Cortex of kidney (tissue), 1 donor: ENCODE measurements around the gene RBM22.

Experiments used
- DNase-seq: peaks from one replicate; lab custom pipeline; 2025; lab: John Stamatoyannopoulos, UW

Gene RBM22

DNA sequence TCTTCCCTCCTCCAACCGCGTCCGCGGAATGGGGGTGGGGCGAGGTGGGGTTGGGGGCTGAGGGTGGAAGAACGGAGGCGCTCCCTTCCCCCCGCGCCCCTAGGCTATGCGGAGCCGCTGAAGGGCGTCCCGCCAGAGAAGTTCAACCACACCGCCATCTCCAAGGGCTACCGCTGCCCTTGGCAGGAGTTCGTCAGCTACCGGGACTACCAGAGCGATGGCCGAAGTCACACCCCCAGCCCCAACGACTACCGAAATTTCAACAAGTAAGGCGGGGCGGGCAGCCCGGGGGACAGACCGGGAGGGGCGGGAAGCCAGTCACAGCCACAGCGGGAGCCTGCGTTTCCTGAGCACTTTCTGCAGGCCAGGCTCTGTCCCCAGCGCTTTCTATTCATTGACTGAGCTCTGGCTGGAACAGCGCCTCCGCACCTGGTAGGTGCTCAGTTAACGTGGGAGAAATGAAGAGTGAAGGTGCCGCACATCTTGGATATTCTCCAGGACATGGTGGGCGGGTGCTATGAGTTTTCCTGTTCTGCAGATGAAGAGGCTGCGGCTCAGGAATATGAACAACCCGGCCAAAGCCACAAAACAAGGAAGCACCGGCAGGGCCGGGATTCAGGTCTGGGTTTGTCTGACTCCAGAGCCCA, 28.5 kb downstream of the RBM22 start:
- DNase-seq = no peak

DNA sequence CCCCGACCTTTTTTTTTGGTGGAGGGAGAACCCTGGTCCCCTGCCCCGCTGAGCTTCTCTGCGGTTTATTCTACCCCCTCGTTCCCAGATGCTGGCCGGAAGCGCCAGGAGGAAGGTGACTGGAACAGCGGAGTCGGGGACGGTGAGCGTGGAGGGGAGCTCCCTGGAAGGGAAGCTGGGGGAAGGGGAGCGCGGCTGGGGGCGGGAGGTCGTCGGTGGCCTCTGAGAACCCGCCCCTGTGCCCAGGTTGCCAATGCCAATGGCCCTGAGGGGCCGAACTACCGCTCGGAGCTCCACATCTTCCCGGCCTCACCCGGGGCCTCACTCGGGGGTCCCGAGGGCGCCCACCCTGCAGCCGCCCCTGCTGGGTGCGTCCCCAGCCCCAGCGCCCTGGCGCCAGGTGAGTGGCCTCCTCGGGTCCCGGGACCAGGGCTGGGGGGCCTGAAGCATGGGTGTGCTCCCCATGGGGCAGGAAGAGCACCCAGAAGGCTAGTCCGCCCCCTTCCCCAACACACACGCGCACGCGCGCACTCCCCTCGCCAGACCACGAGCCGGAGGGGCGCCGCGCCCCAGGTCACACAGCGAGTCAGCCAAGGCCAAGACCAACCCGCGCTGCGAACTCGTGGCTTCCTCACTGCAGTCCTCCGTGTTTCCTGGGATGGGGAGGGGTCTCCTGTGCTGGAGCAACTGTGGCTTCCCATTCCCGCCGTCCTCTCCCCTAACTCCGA, 29.2 kb downstream of the RBM22 start:
- DNase-seq = no peak

DNA sequence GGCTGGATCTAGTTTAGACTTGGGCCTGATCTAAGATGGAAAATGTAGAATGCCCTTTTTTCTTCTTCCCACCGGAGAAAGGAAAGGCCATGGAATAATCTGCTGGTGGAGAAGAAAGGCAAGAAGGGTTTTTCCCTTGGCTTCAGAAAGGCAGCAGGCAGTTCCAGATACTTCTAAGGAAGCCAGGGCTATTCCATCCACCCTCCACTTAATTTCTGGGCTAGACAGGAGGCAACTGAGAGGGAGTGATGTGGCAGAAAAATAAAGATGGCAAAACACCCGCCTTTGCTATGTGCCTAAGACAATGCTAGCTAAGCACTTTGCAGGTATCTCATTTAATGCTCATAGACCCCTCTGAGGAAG, 29.9 kb downstream of the RBM22 start:
- DNase-seq = no peak

DNA sequence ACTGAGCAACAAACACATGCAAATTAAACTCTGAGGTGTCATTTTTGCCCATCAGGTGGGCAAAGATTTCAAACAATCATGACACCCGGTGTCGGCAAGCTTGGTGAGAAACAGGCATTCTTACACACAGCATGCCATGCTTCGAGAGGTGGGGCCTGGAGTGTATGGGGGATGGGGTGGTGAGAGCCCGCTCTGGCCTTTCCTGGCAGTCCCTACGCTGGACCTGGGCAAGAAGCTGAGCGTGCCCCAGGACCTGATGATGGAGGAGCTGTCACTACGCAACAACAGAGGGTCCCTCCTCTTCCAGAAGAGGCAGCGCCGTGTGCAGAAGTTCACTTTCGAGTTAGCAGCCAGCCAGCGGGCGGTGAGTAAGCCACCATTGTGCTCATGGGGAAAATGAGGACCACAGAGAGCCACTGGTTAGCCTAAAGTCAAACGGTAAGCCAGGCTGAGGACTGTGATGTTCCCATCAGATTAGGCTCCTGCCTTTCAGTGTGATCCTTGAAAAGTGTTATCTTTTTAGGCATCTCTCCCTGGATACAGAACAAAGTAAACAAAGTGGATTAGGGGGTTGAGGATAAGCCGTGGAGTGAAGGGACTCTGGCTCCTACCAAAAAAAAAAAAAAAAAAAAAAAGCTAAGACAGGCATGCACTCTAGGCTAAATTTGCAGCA, 30.5 kb downstream of the RBM22 start:
- DNase-seq = no peak

DNA sequence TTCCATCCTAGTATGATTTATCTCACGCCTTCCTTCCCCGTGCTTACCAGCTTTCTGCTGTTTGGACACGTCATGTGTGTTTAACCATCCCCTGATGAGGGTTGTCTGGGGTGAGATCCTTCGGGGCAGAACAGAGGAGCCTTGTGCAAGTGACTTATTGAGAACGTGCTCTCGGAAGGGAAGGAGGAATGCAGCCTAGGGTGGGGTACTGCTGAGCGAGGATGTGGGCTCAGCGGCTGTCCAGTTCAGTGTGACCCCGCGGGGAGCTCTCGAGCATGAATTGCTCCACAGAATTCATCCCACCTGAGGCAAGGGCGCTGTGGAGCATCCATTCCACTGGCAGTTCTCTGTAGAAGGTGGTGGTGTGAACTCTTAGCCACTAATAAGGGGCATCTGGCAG, 35.8 kb downstream of the RBM22 start:
- DNase-seq = no peak

DNA sequence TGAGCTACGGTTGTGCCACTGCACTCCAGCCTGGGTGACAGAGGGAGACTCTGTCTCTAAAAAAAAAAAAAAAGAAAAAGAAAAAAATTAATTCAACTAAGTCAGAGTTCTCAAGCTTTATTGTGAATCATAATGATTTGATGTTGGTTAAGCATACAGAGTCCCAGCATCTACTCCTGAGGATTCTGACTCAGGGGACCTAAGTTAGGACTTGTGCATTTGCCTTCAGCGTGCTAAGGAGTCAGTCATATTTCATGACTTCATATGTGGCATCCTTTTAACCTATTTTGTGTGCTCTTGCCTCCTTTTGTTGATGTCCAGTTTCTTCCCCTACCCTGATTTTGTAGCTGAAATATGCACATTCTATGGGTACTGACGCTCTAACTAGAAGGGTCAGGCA, 36.9 kb downstream of the RBM22 start:
- no peak for DNase-seq

DNA sequence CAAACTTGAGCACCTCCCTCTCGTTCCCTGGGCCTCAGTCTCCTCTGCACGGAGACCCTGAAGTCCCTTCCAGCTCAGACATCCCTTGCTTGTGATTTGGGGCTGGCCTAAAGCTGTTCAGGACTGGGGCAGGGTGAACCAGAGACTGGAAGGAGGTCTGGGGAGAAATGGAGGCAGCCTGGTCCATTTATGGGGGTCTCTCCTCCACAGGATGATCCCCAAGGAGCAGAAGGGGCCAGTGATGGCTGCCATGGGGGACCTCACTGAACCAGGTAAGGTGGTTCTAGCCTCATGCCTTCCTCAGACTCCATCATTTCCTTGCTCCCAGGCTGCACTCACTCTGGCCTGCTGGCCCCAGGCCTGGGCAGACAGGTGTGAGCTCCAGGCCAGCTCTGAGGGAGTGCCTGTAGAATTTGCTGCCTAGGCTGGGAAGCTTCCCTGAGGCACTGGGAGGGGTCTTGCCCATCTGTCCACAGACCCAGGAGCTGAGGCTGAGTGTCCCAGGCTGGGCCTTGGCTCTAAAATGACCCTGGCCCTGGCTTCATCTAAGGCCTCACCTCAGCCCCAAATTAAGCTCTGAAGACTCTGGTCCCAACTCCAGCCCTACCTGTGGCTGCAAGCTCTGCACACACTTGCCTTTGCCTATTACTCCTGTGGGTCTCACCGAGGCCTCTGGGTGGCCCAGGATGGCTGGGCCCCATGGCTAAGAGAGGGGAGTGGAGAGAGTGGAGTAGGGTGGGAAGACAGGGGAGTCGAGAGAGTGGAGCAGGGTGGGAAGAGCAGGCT, 37.9 kb downstream of the RBM22 start:
- DNase-seq = no peak

DNA sequence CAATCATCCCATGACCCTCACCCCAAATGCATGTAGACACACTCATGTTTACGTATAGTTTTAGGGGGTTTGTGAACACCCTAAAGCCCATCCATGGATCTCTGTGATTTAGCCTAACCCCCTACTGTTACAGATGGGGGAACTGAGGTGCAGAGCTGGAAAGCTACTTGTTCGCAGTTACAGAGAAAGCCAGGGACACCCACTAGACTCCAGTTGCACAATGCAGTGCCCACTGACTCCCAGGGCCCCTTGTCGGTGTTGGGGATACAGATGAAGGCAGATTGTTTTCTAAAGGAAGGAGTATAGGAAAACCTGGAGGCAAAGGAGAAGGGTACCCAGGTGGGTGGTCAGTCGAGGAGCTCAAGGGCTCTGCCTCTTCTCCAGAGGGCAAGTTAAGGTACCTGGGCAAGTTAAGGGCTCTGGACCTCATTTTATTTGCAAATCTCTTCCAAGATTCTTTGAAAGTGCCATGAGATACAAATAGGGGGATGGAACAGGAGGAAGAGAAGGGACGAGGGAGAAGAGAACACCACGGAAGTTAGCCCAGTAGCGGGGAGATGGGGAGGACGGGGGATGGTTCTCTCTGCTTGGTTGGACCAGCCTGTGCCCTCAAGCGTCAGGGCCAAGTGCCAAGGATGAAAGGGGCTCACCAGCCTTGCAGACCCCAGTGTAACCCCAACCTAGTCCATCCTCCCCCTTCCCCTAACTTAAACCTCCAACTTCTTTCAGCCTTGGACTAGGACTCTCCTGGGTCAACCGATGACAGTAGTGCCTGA, 38.9 kb downstream of the RBM22 start:
- DNase-seq = no peak

DNA sequence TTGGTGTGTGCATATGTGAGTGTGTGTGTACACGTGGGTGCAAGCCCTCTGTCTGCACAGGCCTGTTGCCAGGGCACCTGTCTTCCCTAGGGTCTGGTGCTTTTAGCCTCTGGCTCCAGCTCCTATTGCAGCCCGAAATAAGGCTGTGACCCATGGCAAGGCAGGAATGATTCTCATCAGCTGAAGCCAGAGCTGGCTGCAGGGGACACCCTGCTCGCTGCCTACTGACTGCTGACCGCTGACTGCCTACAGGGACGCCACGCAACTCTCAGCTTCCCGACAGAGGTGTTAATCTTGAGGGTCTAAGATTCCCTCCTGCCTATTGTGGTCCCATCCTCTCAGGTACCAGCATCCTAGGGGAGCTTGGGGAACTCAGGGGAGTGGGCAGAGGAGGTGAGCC, 39.8 kb downstream of the RBM22 start, which contains the start of gene MYOZ3:
Gene MYOZ3 (plus strand): TSS at position 166 of the 400 bp plus-strand sequence. CDS start 1,691 bp downstream, outside the sequence.
- no peak for DNase-seq

DNA sequence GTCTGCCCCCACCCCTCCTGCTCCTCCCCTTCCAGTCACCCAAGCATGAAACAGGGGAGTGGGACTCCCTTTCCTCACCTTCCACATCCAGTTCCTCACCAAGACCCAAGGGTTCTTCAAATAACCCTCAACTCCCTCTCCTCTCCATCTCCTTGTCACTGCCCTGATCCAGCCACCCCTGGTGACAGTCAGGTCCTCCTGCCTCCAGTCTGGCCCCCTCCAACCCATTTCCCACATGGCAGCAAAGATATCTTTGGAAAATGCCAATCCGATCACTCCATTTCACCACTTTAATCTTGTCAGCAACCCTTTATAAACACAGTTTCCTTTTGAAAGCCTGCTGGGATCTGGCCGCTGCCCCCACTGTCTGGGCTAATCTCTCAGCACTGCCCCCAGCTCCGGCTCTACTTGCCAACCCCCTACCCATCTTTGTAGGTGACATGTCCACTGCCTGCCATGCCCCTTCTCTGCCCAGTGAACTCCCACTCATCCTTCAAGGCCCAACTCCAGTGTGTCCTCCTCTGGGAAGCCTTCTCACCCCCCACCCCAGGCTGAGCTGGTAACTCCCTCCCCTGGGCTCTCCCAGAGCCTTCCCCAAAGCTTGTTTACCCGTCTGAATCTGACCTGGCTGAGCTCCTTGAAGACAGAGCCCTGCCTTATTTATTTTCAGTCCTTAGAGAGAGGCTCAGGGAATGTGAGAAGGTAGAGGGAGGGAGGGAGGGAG, 40.6 kb downstream of the RBM22 start:
- DNase-seq = no peak

DNA sequence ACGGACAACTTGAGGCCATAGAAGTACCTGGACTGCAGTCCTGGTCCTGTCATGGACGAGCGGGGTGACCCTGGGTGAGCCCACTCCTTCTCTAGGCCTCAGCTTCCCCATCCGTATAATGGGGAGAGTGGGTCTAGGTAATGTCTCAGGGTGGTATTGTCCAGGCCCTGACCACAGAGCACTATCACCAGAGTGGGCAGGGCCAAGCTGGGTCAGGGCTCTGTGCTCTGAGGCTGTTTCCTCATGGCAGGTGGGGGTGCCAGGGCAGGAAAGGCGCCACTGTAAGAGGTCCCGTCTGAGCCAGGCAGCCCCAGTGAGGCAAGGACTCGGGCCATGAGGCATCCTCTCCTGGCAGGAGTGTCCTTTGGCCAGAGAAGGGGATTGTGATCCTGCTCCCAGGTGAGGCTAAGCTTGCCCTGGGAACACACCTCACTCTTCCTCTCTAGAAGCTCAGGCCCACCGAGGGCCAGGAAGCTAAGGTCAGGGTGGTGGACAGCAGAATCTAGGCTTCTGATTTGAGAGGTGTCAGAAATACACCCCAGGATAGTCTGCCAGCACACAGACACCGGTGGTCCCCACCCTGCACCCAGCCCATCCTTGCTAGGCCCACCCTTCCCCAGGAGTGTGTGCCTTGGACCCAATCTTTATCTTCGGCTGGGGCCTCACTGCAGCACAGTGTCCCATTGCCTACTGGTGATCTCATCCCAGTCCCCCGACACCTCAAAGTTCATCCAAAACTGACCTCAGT, 41.3 kb downstream of the RBM22 start:
- no peak for DNase-seq

DNA sequence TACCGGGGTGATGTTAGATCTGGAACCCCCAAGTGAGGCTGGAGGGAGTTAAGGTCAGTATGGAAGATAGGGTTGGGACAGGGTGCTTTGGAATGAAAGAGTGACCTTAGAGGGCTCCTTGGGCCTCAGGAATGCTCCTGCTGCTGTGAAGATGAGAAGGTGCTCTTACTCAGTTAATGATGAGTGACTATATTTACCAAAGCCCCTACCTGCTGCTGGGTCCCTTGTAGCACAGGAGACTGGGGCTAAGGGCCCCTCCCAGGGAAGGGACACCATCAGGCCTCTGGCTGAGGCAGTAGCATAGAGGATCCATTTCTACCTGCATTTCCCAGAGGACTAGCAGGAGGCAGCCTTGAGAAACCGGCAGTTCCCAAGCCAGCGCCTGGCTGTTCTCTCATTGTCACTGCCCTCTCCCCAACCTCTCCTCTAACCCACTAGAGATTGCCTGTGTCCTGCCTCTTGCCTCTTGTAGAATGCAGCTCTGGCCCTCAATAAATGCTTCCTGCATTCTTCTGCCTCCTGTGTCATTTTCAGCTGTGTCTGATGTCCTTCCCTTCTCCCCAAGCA, 42.1 kb downstream of the RBM22 start:
- DNase-seq = no peak

DNA sequence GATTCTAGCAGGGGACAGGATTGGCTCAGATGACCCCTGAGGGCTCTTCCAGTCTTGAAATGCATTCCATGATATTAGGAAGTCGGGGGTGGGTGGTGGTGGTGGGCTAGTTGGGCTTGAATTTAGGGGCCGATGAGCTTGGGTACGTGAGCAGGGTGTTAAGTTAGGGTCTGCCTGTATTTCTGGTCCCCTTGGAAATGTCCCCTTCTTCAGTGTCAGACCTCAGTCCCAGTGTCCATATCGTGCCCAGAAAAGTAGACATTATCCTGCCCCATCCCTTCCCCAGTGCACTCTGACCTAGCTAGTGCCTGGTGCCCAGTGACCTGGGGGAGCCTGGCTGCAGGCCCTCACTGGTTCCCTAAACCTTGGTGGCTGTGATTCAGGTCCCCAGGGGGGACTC, 42.7 kb downstream of the RBM22 start:
- DNase-seq = no peak

DNA sequence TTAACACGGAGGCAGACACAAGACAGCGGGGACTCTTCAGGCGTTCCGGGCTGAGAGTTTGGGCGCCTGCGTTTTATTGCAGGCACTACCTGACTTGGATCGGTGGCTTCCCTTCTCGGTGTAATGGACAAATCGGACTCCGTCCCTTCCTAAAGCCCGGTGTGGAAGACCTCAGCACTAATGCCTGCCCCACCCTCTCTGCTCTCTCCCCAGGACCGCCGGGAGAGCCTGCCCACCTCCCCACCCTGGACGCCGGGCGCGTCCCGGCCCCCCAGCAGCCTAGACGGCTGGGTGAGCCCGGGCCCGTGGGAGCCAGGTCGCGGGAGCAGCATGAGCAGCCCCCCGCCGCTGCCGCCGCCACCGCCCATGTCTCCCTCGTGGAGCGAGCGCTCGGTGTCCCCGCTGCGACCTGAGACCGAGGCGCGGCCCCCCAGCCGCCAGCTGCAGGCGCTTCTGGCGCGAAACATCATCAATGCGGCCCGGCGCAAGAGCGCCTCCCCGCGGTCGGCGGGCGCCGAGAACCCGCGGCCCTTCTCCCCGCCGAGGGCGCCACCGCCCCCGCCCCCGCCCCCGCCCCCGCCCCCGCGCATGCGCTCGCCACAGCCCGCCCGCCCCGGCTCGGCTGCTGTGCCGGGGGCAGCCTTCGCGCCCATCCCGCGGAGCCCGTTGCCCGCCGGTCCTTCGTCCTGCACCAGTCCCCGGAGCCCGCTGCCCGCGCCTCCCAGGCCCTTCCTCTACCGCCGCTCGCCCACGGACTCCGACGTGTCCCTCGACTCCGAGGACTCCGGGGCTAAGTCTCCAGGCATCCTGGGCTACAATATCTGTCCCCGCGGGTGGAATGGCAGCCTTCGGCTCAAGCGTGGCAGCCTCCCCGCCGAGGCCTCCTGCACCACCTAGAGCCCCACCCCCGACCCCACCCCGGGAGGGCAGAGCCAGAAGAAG, 44.4 kb downstream of the RBM22 start:
- DNase-seq = no peak

DNA sequence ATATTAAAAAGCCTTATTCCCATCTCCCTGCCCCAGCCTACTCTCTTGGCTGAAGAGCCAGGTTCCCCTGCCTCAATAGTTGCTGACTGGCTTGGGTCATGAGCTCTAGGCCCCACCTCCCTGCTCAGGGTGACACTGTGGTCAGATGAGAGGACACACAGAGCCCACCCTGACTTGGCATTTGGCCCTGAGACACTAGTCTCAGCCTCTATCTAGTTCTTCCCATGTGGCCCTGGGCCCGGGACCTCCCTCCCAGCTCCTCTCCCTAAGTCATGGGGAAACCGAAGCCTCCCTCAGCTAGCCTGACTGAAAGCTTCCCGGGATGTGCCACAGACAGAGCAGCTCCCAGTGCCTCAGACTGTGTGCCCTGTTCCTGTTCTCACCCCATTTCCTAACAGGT, 45.6 kb downstream of the RBM22 start:
- DNase-seq = no peak

DNA sequence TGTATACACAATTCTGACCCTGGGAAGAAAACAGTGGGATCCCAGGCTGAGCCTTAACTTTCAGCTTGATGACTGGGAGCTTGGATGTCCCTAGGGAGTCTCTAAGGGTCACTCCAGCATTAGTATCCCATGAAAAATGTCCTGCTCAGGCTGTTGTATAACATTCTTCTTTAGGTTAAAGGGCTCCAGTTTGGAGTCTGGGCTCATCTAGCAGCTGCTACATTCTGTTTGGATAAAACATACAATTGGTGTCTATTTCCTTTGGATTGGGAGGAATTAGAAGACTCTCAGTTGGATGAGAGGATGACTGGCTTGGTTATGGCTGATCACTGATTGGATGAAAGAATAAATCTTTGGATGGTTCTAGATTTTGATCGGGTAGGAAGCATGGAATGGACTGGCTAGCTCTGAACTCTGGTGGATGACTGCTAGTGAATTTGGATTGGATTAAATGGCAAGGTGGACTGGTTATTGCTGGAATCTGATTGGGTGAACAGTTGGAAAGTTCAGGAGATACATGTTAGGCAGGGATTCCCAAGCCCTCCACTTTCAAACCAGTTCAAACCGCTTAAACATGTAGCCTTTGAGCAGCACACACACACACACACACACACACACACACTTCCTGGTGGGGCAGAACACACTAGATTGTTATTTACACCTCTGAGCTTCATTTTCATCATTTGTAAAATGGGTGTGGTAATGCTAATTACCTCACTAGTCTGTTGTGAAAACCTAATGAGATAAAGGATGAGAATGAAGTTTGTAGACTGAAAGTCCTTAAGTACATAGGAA, 46.9 kb downstream of the RBM22 start:
- no peak for DNase-seq

DNA sequence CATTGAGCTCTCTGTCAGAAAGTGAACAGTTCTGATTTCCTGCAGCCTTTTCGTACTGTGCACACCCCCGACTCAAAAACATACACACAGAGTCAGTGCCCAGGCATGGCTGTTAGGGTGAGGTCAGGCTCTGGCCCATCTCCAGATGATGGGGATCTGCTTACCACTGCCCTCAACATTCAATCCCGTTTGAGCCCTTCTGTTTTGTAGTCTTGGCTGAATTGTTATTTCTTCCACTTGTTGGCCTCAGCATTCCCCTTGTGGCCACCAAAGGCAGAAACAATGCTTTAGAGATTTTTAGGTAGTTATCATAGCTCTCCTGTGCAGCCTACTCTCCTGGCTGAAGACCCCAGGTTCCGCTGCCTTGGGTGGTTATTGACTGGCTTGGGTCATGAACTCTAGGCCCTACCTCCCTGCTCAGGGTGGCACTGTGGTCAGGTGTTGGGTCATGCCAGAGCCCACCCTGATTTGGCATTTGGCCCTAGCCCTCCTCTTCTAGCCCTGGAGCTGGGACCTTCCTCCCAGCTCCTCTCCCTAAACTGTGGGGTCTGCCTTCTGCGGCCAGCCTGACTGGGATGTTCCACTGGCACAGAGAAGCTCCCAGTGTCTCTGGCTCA, 47.6 kb downstream of the RBM22 start:
- DNase-seq = no peak
